ENCODE results near the gene ZNF782.
"Not testable (repeated sequence)": the region's sequence is repeated elsewhere in the genome, so short reads cannot be mapped to it uniquely, and the experiment has no call there.

ZNF782 gene

GRCh38 chr9:96854651-96855273 lies 448 bp upstream of the ZNF782 start:
- in situ Hi-C loops (cut with MboI; ENCODE audit: low sequenced_read_pairs) = no loop called here

GRCh38 chr9:96852676-96853075 lies 1.6 kb downstream of the ZNF782 start:
- in situ Hi-C loops (cut with MboI; ENCODE audit: low sequenced_read_pairs) = no loop called here

DNA sequence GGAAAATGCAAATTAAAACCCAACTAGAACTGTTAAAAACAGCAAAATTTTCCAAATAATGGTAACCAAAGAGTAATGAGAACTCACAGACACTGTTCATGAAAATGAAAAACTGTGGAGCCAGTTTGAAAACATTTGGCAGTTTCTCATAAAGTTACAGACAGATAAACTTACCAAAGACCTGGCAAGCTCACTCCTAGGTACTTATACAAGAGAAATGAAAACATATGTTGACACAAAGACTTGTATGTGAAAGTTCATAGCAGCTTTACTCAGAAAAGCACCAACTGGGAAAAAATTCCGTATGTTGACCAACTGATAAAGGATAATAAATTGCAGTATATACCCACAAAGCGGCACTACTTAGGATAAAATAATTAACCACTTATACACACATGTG lies 10.3 kb downstream of the ZNF782 start:
- in situ Hi-C loops (cut with MboI; ENCODE audit: low sequenced_read_pairs) = no loop called here

GRCh38 chr9:96818533-96818932 lies 35.8 kb downstream of the ZNF782 start:
- in situ Hi-C loops (cut with MboI; ENCODE audit: low sequenced_read_pairs) = no loop called here

GRCh38 chr9:96817973-96818372 lies 36.3 kb downstream of the ZNF782 start:
- in situ Hi-C loops (cut with MboI; ENCODE audit: low sequenced_read_pairs) = no loop called here

- in situ Hi-C loops (cut with MboI; ENCODE audit: low sequenced_read_pairs) = no loop called here
These were observed 40.7 kb downstream of the ZNF782 start for GRCh38 chr9:96813607-96814006.

GRCh38 chr9:96798959-96799358 lies 55.4 kb downstream of the ZNF782 start:
- in situ Hi-C loops (cut with MboI; ENCODE audit: low sequenced_read_pairs) = not testable (repeated sequence)

GRCh38 chr9:96784021-96784420 lies 70.3 kb downstream of the ZNF782 start:
- in situ Hi-C loops (cut with MboI; ENCODE audit: low sequenced_read_pairs) = no loop called here

GRCh38 chr9:96782235-96782634 lies 72.1 kb downstream of the ZNF782 start:
- in situ Hi-C loops (cut with MboI; ENCODE audit: low sequenced_read_pairs) = no loop called here

DNA sequence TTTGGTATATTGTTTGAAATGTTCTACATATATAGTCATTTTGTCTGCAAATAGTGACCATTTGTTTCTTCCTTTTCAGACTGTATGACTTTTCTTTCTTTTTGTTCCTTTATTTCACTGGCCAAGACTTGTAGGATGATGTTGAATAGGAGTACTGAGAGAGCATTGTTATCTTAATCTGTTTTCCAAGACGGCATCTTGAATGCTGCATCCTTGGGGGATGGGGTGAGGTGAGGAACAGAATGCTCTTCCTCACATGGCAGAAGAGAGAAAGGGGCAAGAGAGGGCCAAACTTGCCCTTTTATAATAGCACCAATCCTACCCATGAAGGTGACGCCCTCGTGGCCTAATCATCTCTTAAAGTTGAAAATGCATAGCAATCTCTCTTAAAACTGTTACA lies 72.8 kb downstream of the ZNF782 start:
- in situ Hi-C loops (cut with MboI; ENCODE audit: low sequenced_read_pairs) = no loop called here

- in situ Hi-C loops (cut with MboI; ENCODE audit: low sequenced_read_pairs) = no loop called here
These were observed 75.2 kb downstream of the ZNF782 start for GRCh38 chr9:96779089-96779488.

- in situ Hi-C loops (cut with MboI; ENCODE audit: low sequenced_read_pairs) = no loop called here
These were observed 76.9 kb downstream of the ZNF782 start for GRCh38 chr9:96777426-96777864.

DNA sequence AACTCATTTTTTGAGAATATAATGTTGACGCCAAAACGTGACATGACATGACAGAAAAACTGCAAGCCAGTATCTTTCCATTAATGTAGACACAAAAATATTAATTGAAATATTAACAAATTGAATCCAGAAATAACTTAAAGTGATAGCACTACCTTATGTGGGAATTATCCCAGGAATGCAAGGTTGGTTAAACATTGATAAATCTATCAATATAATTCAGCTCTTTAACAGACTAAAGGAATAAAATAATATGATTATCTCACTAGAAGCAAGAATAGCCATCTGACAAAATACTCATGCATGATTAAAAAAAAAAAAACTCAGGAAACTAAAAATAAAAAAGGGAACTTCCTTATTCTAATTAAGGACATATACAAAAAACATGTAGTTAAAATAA lies 83.2 kb downstream of the ZNF782 start:
- in situ Hi-C loops (cut with MboI; ENCODE audit: low sequenced_read_pairs) = no loop called here

DNA sequence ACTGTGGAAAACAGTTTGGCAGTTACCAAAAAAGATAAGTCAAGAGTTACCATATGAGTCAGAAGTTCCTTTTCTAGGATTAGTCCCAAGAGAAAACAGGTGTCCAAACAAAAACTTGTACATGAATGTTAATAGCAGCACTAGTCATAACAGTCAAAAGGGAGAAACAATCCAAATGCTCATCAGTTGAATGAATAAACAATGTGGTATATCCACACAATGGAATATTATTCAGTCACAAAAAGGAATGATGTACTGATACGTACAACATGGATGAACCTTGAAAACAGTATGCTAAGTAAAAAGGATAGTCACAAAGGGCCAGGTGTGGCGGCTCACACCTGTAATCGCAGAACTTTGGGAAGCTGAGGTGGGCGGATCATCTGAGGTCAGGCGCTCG lies 84.3 kb downstream of the ZNF782 start:
- in situ Hi-C loops (cut with MboI; ENCODE audit: low sequenced_read_pairs) = no loop called here

Data from hTERT RPE-1 (cell line).